Urinary bladder (tissue), 4 donors: Measurements from ENCODE around the gene GALNT14. TPM values are rescaled to one million over a fixed set of nuclear protein-coding genes. Genes with fewer than 3 reads are reported as not detected.

Experiments used
- DNase-seq: peaks from one replicate; pipeline ENCODE4 v3.0.0-alpha.2; 2015; ENCODE audit errors: extremely low spot score
- H3K27ac ChIP-seq: one replicate; pipeline ENCODE4 v1.5.1; 2013; ENCODE audit warnings: low read depth, mild to moderate bottlenecking, moderate library complexity
- H3K36me3 ChIP-seq: one replicate; pipeline ENCODE4 v1.6.1; 2013; ENCODE audit warnings: mild to moderate bottlenecking, moderate library complexity; ENCODE audit not compliant: insufficient read depth
- H3K4me1 ChIP-seq: one replicate; pipeline ENCODE4 v1.6.1; 2013; ENCODE audit warnings: mild to moderate bottlenecking, moderate library complexity; ENCODE audit not compliant: insufficient read depth
- H3K4me3 ChIP-seq: one replicate; pipeline ENCODE4 v1.5.1; 2013; ENCODE audit warnings: low read depth, low read length
- WGBS: extraction: QIAGEN DNeasy Blood & Tissue Kit; methylation state at CpG from one replicate; pipeline ENCODE4 v1.1.7; 2013; 5-methylcytosine and 5-hydroxymethylcytosine counted together
- polyA plus RNA-seq: library from polyadenylated mRNA; stranded (reverse); fragments of 200-250 nt; gene quantifications from one replicate; pipeline ENCODE4 v1.2.3, GENCODE V29; 2013
- total RNA-seq: library from RNA; depleted of rRNA; stranded (reverse); fragments of >200 nt; gene quantifications from one replicate; pipeline ENCODE4 v1.2.3, GENCODE V29; 2014
- donor health status: healthy with polysubstance abuse.
- donor health status: healthy.

The GALNT14 gene
- total and polyA plus RNA-seq, 2 donors, result 1.1 to 2.9 TPM

DNA sequence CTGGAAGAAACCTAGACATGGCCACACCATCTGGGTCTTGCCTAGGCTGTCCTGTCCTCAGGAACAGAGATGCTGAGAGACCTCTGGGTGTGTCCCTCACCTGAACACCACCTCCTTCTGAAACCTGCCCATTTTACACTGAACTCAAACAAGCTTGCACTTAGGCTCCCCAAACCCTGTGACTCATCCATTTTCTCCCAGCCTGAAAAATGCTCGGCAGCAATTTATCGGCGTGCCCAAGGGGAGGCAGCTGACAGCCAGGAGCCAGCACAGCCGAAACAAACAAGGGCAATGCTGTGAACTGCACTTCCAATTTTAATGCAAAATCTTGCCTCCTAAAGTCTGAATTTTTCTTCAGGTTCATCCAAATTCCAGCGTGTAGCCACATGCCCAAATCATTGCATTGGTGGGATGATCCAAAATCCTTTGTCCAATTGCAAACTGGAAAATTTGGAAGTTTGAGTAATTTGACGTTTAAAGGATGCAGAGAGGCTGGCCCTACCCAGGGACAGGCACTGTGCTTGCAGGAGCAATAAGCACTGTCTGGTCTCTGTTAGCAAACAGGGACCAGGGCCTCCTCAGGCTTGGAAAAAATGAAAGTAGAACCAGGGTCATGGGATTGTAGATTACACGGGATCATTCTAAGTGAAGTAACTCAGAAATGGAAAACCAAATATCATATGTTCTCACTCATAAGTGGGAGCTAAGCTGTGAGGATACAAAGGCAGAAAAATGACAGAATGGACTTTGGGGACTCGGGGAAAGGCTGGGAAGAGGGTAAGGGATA lies 67.7 kb downstream of the GALNT14 start:
- no peak overlapping the region for H3K4me3 ChIP-seq
- H3K36me3 ChIP-seq, result no peaks in the 10 kb centered on the region
- 78% methylated on average over 8 of the region's 8 CpGs for WGBS
- H3K4me1 ChIP-seq, result no peaks in the 10 kb centered on the region
- H3K27ac ChIP-seq, result no peak overlapping the region
- no peak for DNase-seq

DNA sequence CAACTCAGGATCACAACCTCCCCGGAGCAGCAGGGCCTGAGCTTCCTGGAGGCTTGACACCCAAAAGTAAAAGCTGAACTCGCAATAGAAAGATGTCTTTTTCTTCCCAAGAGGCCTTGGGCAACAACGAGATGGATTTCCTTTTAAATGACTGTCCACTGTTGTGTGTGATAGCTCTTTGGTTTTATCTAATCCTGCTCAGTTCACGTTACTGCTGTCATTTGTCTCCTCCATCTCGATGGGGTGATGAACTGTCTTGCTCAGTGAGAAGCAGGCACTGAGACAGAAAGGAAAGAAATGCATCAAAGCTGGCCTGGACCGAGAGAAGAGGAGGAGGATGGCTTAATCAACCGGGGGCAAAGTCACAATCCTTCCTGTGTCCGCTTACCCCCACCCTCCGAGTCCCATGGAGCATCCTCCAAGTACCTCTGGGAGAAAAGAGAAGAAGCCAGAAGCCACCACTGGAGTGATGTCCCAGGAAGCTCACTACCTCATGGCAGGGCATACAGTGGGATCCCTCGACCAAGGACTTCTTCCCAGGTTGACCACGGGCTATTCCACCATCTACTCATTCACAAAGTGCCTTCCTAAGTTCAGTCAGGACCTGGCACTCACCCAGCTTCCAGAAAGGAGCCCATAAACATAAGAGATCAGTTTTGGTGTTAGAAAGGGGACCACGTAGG lies 68.5 kb downstream of the GALNT14 start:
- Histone ChIP-seq H3K36me3 (no peaks in the 10 kb centered on the region), H3K4me3 (no peak overlapping the region), H3K27ac (no peak overlapping the region), H3K4me1 (no peaks in the 10 kb centered on the region)
- DNase-seq, result no peak
- 67% methylated on average over 12 of the region's 12 CpGs for WGBS

- no peak for DNase-seq
- Histone ChIP-seq H3K36me3 (no peaks in the 10 kb centered on the region), H3K27ac (no peak overlapping the region), H3K4me3 (no peak overlapping the region), H3K4me1 (no peaks in the 10 kb centered on the region)
- 61% methylated on average over 8 of the region's 8 CpGs for WGBS
Measured at GRCh38 chr2:31067259-31067658, 71.0 kb downstream of the GALNT14 start.

GRCh38 chr2:31066551-31066950 lies 71.7 kb downstream of the GALNT14 start:
- 51% methylated on average over 6 of the region's 6 CpGs for WGBS
- no peak for DNase-seq
- no peak overlapping the region for H3K4me3 ChIP-seq
- no peaks in the 10 kb centered on the region for H3K4me1 ChIP-seq
- no peak overlapping the region for H3K27ac ChIP-seq
- H3K36me3 ChIP-seq, result no peaks in the 10 kb centered on the region

DNA sequence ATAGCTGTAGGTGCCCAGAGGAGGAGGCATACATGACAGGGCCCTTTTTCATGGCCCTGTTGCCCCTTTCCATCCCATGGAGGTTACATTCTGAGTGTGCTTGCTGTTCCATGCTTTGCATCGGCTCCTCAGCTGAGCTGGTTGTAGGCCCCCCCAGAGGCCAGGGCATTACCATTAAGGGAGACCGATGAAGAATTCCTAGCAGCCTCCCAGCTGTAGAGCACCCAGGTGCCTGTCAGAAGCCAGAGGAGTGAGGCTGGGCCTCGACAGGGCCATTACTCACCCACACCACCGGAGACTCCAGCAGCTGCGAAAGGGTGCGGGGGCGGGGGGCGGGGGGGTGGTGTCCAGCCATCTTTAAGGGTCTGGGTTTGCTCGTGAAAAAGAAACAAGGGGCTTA lies 72.2 kb downstream of the GALNT14 start:
- no peaks in the 10 kb centered on the region for H3K4me1 ChIP-seq
- DNase-seq, result no peak
- H3K4me3 ChIP-seq, result no peak overlapping the region
- H3K27ac ChIP-seq, result no peak overlapping the region
- WGBS, result 60% methylated on average over 9 of the region's 9 CpGs
- no peaks in the 10 kb centered on the region for H3K36me3 ChIP-seq

- Histone ChIP-seq H3K4me1 (no peaks in the 10 kb centered on the region), H3K27ac (no peak overlapping the region), H3K36me3 (no peaks in the 10 kb centered on the region), H3K4me3 (no peak overlapping the region)
- WGBS, result 77% methylated on average over 5 of the region's 5 CpGs
- no peak for DNase-seq
Measured at GRCh38 chr2:31065356-31065755, 72.9 kb downstream of the GALNT14 start.

DNA sequence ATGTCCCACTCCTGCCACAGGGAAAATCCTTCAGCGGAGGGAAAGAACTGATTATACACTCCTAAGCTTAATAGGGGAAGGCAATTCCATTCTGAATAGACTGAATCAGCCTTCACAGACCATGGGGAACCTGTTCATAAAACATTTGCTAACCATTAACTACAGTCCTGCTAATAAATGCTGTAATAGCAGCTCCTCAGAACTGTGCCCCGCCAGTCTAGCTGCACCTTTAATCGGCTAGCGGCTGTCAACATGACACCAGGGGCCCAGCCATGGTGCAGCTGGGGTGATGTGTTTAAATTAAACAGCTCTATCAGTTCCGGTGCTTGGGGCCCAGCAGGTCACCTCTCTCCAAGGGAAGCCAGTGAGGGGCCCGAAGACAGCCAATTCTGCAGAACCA lies 77.8 kb downstream of the GALNT14 start:
- no peaks in the 10 kb centered on the region for H3K36me3 ChIP-seq
- H3K4me3 ChIP-seq, result no peak overlapping the region
- no peak overlapping the region for H3K27ac ChIP-seq
- 75% methylated on average over 6 of the region's 6 CpGs for WGBS
- no peak for DNase-seq
- H3K4me1 ChIP-seq, result no peaks in the 10 kb centered on the region

DNA sequence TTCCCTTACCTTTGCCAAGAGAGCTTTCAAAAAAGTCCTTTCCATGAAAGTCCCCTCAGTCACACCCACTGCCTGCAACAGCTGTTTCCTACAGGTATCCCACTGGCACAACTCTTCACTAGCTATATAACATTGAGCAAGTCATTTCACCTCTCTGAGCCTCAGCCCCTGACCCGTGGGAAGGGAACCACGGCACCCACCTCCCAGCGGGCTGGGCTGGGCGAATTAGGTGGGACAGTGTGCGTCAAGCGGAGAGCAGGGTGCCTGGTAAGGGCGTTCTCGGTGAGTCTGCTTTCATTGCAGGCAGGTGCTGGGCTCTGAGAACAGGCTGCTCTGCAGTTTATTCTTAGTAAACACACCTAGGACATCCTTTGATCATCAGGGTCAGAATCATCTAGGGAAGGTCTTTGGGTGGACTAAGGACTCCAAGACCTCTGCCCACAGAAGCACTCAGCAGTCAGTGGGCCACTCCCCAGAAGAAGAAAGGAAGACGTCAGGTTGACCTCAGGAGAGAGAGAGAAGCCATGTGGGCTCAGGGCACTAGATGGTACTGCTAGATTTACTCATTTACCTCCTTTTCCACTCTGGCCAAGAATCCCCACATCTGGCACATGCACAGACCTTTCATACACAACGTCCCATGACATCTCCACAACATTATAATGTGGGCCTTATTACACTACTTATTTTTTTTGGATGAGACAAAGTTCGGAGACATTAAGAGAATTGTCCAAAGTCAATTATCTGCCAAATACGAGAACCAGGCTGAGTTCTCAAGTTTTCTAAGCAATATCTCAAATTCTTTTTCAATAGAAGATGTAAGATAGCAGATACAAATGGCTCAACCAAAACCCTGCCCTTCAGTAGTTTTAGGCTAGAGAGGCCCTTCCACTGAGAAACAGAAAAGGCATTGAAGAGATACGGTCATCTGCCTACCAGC lies 79.9 kb downstream of the GALNT14 start:
- WGBS, result 79% methylated on average over 13 of the region's 13 CpGs
- no peaks in the 10 kb centered on the region for H3K36me3 ChIP-seq
- no peak overlapping the region for H3K4me3 ChIP-seq
- DNase-seq, result no peak
- no peaks in the 10 kb centered on the region for H3K4me1 ChIP-seq
- no peak overlapping the region for H3K27ac ChIP-seq

DNA sequence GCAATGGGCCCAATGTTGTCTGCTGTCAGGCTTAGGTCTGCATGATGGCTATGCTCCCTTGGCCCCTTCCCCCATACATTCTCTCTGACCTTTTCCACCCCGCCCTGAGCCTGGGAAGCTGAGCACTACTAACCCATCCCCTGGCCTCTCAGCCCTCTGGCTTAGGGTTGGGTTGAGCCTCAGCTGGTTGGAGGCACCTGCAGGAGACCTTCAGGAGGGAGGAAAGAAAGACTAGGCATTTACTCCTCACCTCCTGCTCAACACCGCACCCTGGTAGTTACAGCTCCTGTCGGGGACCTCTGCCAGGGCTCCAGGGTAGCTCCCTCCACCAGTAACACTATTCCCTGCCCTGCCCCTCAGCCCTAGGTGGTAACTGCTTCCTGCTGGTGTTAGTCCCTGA lies 80.5 kb downstream of the GALNT14 start:
- Histone ChIP-seq H3K36me3 (no peaks in the 10 kb centered on the region), H3K4me1 (no peaks in the 10 kb centered on the region), H3K27ac (no peak overlapping the region), H3K4me3 (no peak overlapping the region)
- WGBS, result 72% methylated on average over 3 of the region's 3 CpGs
- DNase-seq, result no peak

DNA sequence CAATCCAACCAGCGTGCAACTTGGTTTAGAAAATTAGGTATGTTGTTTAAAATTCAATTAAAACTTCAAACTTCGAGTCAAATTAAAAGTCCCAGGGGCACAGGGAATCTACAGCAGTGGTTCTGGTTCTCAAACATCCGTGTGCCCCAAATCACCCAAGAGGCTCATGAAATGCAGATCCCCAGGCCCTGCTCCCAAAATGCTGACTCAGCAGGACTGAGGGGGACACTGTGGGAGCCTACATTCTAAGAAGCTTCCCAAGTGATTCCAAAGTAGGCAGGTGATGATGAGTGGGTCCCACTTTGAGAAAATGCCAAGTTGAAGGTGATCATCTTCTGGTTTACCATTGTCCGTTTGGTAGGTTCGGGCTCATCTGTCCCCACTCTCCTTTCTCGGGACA lies 82.3 kb downstream of the GALNT14 start:
- no peak for DNase-seq
- Histone ChIP-seq H3K27ac (no peak overlapping the region), H3K4me3 (no peak overlapping the region), H3K36me3 (no peaks in the 10 kb centered on the region), H3K4me1 (no peaks in the 10 kb centered on the region)
- 89% methylated on average over 6 of the region's 6 CpGs for WGBS

DNA sequence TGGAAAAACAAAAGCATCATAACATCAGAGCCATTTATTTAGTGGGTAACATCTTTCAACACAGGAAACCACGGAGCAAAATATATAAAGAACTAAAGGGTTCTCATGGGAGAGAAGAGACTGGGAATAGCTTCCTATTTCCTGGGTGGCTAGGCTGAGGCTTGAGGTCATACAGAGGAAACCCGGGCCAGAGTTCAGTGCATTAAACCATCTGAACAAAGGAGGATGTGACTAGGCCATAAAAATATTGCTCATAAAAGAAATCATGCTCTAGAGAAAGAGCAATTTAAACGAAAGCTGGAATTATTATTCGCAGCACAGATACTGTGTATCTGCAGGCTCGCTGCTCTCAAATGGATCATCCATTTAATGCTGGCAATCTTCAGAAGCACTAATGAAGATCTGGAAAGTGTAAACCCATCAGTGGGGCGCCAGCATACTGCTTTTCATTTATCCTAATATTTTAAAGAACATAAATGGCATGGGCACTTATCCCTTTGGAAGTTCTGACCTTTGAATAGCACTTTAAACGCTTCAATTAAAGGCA lies 83.3 kb downstream of the GALNT14 start:
- DNase-seq, result no peak
- no peak overlapping the region for H3K4me3 ChIP-seq
- no peaks in the 10 kb centered on the region for H3K36me3 ChIP-seq
- 54% methylated on average over 7 of the region's 7 CpGs for WGBS
- no peaks in the 10 kb centered on the region for H3K4me1 ChIP-seq
- no peak overlapping the region for H3K27ac ChIP-seq

- Histone ChIP-seq H3K4me1 (no peaks in the 10 kb centered on the region), H3K4me3 (no peak overlapping the region), H3K36me3 (no peaks in the 10 kb centered on the region), H3K27ac (no peak overlapping the region)
- 50% methylated on average over 6 of the region's 6 CpGs for WGBS
- no peak for DNase-seq
Measured at GRCh38 chr2:31053929-31054782, 84.1 kb downstream of the GALNT14 start.

DNA sequence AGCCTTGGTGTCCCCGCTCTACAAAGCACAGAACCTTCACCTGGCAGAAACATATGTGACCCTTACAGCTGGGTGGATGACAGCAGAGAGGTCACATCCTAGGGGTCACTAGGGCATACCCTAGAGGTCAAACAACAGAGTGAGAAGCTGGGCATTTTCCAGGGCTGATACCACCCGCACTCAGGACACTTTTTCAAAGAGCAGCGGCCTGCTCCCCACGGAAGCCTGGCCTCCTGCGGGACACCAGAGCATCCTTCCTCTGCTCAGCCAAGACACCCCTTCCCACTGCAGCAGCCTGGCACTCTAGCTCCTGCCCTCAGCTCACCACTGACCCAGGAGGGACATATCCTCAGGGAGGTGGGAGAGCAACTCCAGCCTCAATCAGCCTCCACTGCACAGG lies 86.0 kb downstream of the GALNT14 start:
- H3K4me1 ChIP-seq, result no peaks in the 10 kb centered on the region
- H3K36me3 ChIP-seq, result no peaks in the 10 kb centered on the region
- no peak overlapping the region for H3K27ac ChIP-seq
- H3K4me3 ChIP-seq, result no peak overlapping the region
- DNase-seq, result no peak
- 75% methylated on average over 5 of the region's 5 CpGs for WGBS
